CD1c-positive myeloid dendritic cell (primary cell): ENCODE results near the gene UTP4.

Experiments
- DNase-seq: peaks from one replicate; pipeline ENCODE4 v3.0.0-alpha.2; 2016; ENCODE audit errors: extremely low spot score

UTP4 gene

GRCh38 chr16:69176033-69176800 lies 43.8 kb downstream of the UTP4 start:
- DNase-seq: no peak

GRCh38 chr16:69179328-69180010 lies 47.0 kb downstream of the UTP4 start:
- DNase-seq: peak; percentile 11

GRCh38 chr16:69180011-69180338 lies 47.5 kb downstream of the UTP4 start:
- no peak for DNase-seq

- no peak for DNase-seq
These were observed 50.4 kb downstream of the UTP4 start for GRCh38 chr16:69182730-69183416.

GRCh38 chr16:69186642-69187445 lies 54.4 kb downstream of the UTP4 start, which contains the start of gene SNTB2:
TSS of gene SNTB2 (plus strand) at chr16:69187164. CDS start at chr16:69187167, 3 bp downstream.
- DNase-seq: peak; percentile 96

- DNase-seq: peak; percentile 48
These were observed 55.2 kb downstream of the UTP4 start for GRCh38 chr16:69187446-69188235.

- peak; percentile 35 for DNase-seq
These were observed 55.7 kb downstream of the UTP4 start for GRCh38 chr16:69188236-69188549.

GRCh38 chr16:69188716-69189115 lies 56.3 kb downstream of the UTP4 start:
- no peak for DNase-seq

- no peak for DNase-seq
These were observed 57.7 kb downstream of the UTP4 start for GRCh38 chr16:69190046-69190588.

- peak; percentile 28 for DNase-seq
These were observed 58.1 kb downstream of the UTP4 start for GRCh38 chr16:69190598-69190997.

- no peak for DNase-seq
These were observed 58.7 kb downstream of the UTP4 start for GRCh38 chr16:69191136-69191535.

GRCh38 chr16:69193855-69194254 lies 61.4 kb downstream of the UTP4 start:
- no peak for DNase-seq

- DNase-seq: no peak
These were observed 62.0 kb downstream of the UTP4 start for GRCh38 chr16:69194488-69194887.

GRCh38 chr16:69195369-69196029 lies 63.0 kb downstream of the UTP4 start:
- peak; percentile 21 for DNase-seq

GRCh38 chr16:69197573-69197972 lies 65.1 kb downstream of the UTP4 start:
- no peak for DNase-seq

GRCh38 chr16:69199382-69199781 lies 66.9 kb downstream of the UTP4 start:
- DNase-seq: no peak

- no peak for DNase-seq
These were observed 68.8 kb downstream of the UTP4 start for GRCh38 chr16:69201291-69201690.

- no peak for DNase-seq
These were observed 69.3 kb downstream of the UTP4 start for GRCh38 chr16:69201787-69202186.

GRCh38 chr16:69204172-69204571 lies 71.7 kb downstream of the UTP4 start:
- peak; percentile 48 for DNase-seq

- DNase-seq: no peak
These were observed 77.3 kb downstream of the UTP4 start for GRCh38 chr16:69209735-69210134.
